Measurements from ENCODE around the gene GRB10. TPM values are rescaled to one million over a fixed set of nuclear protein-coding genes. Genes with fewer than 3 reads are reported as not detected.

Gene GRB10
- total RNA-seq, 1 experiment from 2014 or later: 38.3 TPM

- Histone ChIP-seq H3K27me3 (ENCODE audit: control insufficient read depth, insufficient read depth, low read length) (no peaks in the 10 kb centered on the region), H3K4me3 (ENCODE audit: low read depth in 2 of 2, low read length in 2 of 2) (no peak overlapping the region), H3K27ac (ENCODE audit: low read length) (no peak overlapping the region), H3K9me3 (ENCODE audit: control insufficient read depth, insufficient read depth, low read depth, low read length) (no peaks in the 10 kb centered on the region), H3K36me3 (ENCODE audit: control insufficient read depth, insufficient read depth, low read length) (no peaks in the 10 kb centered on the region), H3K4me1 (ENCODE audit: control insufficient read depth, insufficient read depth, low read length) (no peaks in the 10 kb centered on the region)
- intact Hi-C loops (cut with micrococcal nuclease; ENCODE audit: unreplicated experiment) (no loop called here), in situ Hi-C loops (cut with HindIII; ENCODE audit: low pct_unique_long_range_greater_than_20kb, low sequenced_read_pairs) (no loop called here)
- POLR2A ChIA-PET: no interaction called here
- no TSS peak for BruUV-seq (replicated peaks)
- ATAC-seq: no peak
- TF ChIP-seq TCF7L2 (IDR thresholded peaks at IDR 0.05; ENCODE audit: low read depth, low read length): no peak
- no peak for TF ChIP-seq POLR2AphosphoS5 (IDR thresholded peaks at IDR 0.05; ENCODE audit: low read depth, low read length)
- DNase-seq (ENCODE audit: low read depth, low spot score): no peak
- CTCF ChIA-PET: interaction anchor here (0.6 kb wide), 1 partner anchor 26 kb away, joined by 4 read pairs; no protein-coding TSS in a partner anchor
Observed at GRCh38 chr7:50621973-50622490, 160.7 kb downstream of the GRB10 start.

DNA sequence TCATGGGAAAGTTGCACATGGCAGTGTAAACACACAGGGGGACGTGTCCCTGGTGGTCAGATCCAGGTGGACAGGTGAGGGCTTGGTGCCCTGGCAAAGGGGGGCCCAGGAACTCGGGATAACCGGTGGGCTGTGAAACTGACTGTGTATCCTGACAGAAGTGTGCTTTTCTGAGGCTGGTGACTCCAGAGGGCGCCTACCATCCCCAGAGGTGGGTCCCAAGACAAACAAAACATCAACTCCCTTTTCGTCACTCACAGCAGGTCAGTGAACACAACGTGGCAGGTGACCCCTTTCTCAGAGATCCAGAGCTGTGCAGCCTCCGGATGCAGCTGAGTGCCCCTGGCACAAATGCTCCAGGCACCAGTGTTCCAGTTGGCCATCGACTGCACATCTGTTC is 161.5 kb downstream of the GRB10 start:
- H3K4me3 ChIP-seq (ENCODE audit: low read depth in 2 of 2, low read length in 2 of 2): no peak overlapping the region
- H3K27ac ChIP-seq (ENCODE audit: low read length): no peak overlapping the region
- in situ Hi-C loops (cut with HindIII; ENCODE audit: low pct_unique_long_range_greater_than_20kb, low sequenced_read_pairs): no loop called here
- ATAC-seq (no peak), DNase-seq (ENCODE audit: low read depth, low spot score) (no peak)
- no peaks in the 10 kb centered on the region for H3K4me1 ChIP-seq (ENCODE audit: control insufficient read depth, insufficient read depth, low read length)
- ChIA-PET POLR2A (no interaction called here), CTCF (no interaction called here)
- no TSS peak for BruUV-seq (replicated peaks)
- TF ChIP-seq SIN3A (IDR thresholded peaks at IDR 0.05; ENCODE audit: borderline replicate concordance, insufficient read depth, low read depth, low read length): no peak
- TF ChIP-seq POLR2AphosphoS5 (IDR thresholded peaks at IDR 0.05; ENCODE audit: low read depth, low read length): no peak
- no peak for TF ChIP-seq TCF7L2 (IDR thresholded peaks at IDR 0.05; ENCODE audit: low read depth, low read length)
- TF ChIP-seq REST (IDR thresholded peaks at IDR 0.05; ENCODE audit: insufficient read depth in 1 of 2, low read depth in 2 of 2, low read length in 1 of 2): no peak
- TF ChIP-seq, protein P1, sequence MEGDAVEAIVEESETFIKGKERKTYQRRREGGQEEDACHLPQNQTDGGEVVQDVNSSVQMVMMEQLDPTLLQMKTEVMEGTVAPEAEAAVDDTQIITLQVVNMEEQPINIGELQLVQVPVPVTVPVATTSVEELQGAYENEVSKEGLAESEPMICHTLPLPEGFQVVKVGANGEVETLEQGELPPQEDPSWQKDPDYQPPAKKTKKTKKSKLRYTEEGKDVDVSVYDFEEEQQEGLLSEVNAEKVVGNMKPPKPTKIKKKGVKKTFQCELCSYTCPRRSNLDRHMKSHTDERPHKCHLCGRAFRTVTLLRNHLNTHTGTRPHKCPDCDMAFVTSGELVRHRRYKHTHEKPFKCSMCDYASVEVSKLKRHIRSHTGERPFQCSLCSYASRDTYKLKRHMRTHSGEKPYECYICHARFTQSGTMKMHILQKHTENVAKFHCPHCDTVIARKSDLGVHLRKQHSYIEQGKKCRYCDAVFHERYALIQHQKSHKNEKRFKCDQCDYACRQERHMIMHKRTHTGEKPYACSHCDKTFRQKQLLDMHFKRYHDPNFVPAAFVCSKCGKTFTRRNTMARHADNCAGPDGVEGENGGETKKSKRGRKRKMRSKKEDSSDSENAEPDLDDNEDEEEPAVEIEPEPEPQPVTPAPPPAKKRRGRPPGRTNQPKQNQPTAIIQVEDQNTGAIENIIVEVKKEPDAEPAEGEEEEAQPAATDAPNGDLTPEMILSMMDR (IDR thresholded peaks at IDR 0.05): no peak
- H3K36me3 ChIP-seq (ENCODE audit: control insufficient read depth, insufficient read depth, low read length): no peaks in the 10 kb centered on the region
- intact Hi-C loops (cut with micrococcal nuclease; ENCODE audit: unreplicated experiment): no loop called here
- no peaks in the 10 kb centered on the region for H3K9me3 ChIP-seq (ENCODE audit: control insufficient read depth, insufficient read depth, low read depth, low read length)
- H3K27me3 ChIP-seq (ENCODE audit: control insufficient read depth, insufficient read depth, low read length): no peaks in the 10 kb centered on the region

DNA sequence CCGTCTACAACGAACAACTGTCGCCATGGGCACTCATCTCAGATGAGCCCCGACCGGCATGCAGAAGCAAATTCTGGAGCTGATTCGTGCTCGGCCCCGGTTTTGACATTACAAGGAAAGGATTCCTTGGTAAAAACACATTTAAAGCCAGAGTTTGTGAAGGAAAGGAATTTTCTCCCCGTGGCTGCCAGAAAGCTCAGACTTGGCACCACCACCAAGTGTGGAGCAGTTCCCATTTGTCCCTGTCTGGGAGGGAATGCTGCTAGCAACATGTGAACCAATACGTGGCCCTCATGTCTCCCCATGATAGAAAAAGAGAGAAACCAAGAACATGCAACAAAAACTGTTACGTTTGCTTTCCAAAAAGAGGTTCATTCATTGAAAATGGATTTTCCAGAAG is 162.3 kb downstream of the GRB10 start:
- H3K27me3 ChIP-seq (ENCODE audit: control insufficient read depth, insufficient read depth, low read length): no peaks in the 10 kb centered on the region
- H3K4me1 ChIP-seq (ENCODE audit: control insufficient read depth, insufficient read depth, low read length): no peaks in the 10 kb centered on the region
- no peak for DNase-seq (ENCODE audit: low read depth, low spot score)
- no peaks in the 10 kb centered on the region for H3K9me3 ChIP-seq (ENCODE audit: control insufficient read depth, insufficient read depth, low read depth, low read length)
- H3K4me3 ChIP-seq (ENCODE audit: low read depth in 2 of 2, low read length in 2 of 2): no peak overlapping the region
- no peaks in the 10 kb centered on the region for H3K36me3 ChIP-seq (ENCODE audit: control insufficient read depth, insufficient read depth, low read length)
- no peak for ATAC-seq
- BruUV-seq (replicated peaks): no TSS peak
- in situ Hi-C loops (cut with HindIII; ENCODE audit: low pct_unique_long_range_greater_than_20kb, low sequenced_read_pairs): no loop called here
- intact Hi-C loops (cut with micrococcal nuclease; ENCODE audit: unreplicated experiment): no loop called here
- POLR2A ChIA-PET: no interaction called here
- CTCF ChIA-PET: no interaction called here
- no peak overlapping the region for H3K27ac ChIP-seq (ENCODE audit: low read length)
- TF ChIP-seq SIN3A (IDR thresholded peaks at IDR 0.05; ENCODE audit: borderline replicate concordance, insufficient read depth, low read depth, low read length) (no peak), REST (IDR thresholded peaks at IDR 0.05; ENCODE audit: insufficient read depth in 1 of 2, low read depth in 2 of 2, low read length in 1 of 2) (no peak), POLR2AphosphoS5 (IDR thresholded peaks at IDR 0.05; ENCODE audit: low read depth, low read length) (no peak), TCF7L2 (IDR thresholded peaks at IDR 0.05; ENCODE audit: low read depth, low read length) (no peak)
- TF ChIP-seq, protein P1 (IDR thresholded peaks at IDR 0.05): no peak
